Lower leg skin (tissue), 4 donors: ENCODE measurements around the gene MGLL. TPM values are rescaled to one million over a fixed set of nuclear protein-coding genes. Genes with fewer than 3 reads are reported as not detected.

ENCODE experiments used
- DNase-seq, 2 donors: peaks; one replicate each; pipeline ENCODE4 v3.0.0-alpha.2; 2019; ENCODE audit warnings: low spot score in 2 of 2
- H3K4me3 ChIP-seq: fragments of 200-600 bp; sonication (generic); 2 replicates; pipeline ENCODE4 v1.5.1; 2017; ENCODE audit warnings: mild to moderate bottlenecking, low read depth; ENCODE audit not compliant: poor library complexity, severe bottlenecking
- POLR2A ChIP-seq, 2 donors: fragments of 450-650 bp; IDR thresholded peaks; one replicate each; pipeline ENCODE4 v1.6.1; 2016 to 2017; ENCODE audit warnings: antibody characterized with exemption in 2 of 2, mild to moderate bottlenecking in 1 of 2, moderate library complexity in 1 of 2
- WGBS, 2 donors: methylation state at CpG; one replicate each; pipeline ENCODE4 v1.1.5; 2018; 5-methylcytosine and 5-hydroxymethylcytosine counted together
- intact Hi-C: fragments of 100-400 bp; cut with DNase I; formaldehyde crosslinking; loops from one replicate; pipeline ENCODE4 v1.15.0; 2023; ENCODE audit warnings: low total_unique reads
- total RNA-seq, 4 donors: library from RNA; depleted of rRNA; stranded (reverse); fragments of >200 nt; gene quantifications; one replicate each; pipeline ENCODE4 v1.1.0, GENCODE V29; 2016
- TF ChIP-seq, protein P1 (sequence below), 3 donors: fragments of 450-650 bp; IDR thresholded peaks; one replicate each; pipeline ENCODE4 v1.5.1; 2016; ENCODE audit warnings: antibody characterized with exemption in 3 of 3, mild to moderate bottlenecking in 3 of 3, moderate library complexity in 2 of 3

MGLL gene
- total RNA-seq, 4 donors from 2014 or later: 44.0 to 57.4 (median 48.0) TPM

DNA sequence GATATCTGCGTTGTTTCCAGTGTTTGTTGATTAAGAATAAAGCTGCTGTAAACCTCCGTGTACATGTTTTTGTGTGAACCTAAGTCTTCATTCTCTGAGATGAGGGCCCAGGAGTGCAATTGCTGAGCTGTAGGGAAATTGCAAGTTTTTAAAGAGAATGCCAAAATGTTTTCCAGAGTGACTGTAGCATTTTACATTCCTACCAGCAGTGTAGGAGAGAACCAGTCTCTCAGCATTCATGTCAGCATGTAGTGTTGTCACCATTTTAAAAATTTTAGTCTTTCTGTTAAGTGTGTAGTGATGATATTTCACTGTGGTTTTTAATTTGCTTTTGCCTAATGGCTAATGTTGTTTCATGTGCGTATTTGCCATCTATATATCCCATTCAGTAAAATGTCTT lies 3.4 kb upstream of the MGLL start:
- DNase-seq: no peak
- intact Hi-C loops: loop anchor here (10.0 kb wide), 1 partner anchor 151 kb away; the partner anchor contains the start of gene ABTB1
- TF ChIP-seq POLR2A (IDR thresholded peaks at IDR 0.05): no peak
- TF ChIP-seq, protein P1, sequence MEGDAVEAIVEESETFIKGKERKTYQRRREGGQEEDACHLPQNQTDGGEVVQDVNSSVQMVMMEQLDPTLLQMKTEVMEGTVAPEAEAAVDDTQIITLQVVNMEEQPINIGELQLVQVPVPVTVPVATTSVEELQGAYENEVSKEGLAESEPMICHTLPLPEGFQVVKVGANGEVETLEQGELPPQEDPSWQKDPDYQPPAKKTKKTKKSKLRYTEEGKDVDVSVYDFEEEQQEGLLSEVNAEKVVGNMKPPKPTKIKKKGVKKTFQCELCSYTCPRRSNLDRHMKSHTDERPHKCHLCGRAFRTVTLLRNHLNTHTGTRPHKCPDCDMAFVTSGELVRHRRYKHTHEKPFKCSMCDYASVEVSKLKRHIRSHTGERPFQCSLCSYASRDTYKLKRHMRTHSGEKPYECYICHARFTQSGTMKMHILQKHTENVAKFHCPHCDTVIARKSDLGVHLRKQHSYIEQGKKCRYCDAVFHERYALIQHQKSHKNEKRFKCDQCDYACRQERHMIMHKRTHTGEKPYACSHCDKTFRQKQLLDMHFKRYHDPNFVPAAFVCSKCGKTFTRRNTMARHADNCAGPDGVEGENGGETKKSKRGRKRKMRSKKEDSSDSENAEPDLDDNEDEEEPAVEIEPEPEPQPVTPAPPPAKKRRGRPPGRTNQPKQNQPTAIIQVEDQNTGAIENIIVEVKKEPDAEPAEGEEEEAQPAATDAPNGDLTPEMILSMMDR (IDR thresholded peaks at IDR 0.05): no peak
- no peak overlapping the region for H3K4me3 ChIP-seq
- 91 to 92% methylated on average over 3 of the region's 3 CpGs for WGBS, 2 donors

DNA sequence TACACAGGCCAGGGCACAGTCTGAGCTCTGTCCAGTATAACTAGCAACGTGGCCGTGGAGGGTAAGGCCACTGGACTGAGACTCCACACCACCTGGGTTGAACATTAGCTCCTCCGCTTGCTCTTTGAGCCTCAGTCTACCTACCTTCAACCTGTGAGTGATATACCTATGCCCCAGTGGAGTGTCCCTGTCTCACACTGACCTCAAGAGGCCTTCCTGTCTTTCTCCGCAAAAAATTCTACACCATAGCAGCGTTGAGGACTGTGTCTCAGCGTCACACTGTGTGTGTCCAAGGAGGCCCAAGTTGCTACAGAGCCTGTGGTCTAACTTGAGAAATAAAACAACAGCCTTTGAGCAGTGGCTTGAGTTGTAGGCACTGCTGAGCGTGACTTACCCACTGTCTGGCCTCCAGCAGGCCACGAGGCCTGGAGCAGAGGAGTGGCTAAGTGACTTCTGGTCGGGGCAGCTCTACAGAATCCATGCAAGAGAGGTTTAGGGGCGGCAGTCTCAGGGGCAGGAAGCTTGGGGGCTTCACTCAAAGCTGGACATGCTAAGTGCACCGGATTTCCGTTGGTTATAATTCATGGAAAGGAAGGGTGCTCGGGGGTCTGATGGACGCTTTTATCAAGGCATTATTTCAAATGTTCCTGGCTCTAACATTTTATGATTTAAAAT lies 2.0 kb upstream of the MGLL start:
- TF ChIP-seq, protein P1 (IDR thresholded peaks at IDR 0.05): no peak
- no peak for TF ChIP-seq POLR2A (IDR thresholded peaks at IDR 0.05)
- no peak overlapping the region for H3K4me3 ChIP-seq
- intact Hi-C loops: loop anchor here (10.0 kb wide), 1 partner anchor 149 kb away; the partner anchor contains the start of gene ABTB1
- WGBS, 2 donors: 93 to 97% methylated on average over 14 of the region's 14 CpGs
- peak in 1 of 2 donors; percentile 80 for DNase-seq

DNA sequence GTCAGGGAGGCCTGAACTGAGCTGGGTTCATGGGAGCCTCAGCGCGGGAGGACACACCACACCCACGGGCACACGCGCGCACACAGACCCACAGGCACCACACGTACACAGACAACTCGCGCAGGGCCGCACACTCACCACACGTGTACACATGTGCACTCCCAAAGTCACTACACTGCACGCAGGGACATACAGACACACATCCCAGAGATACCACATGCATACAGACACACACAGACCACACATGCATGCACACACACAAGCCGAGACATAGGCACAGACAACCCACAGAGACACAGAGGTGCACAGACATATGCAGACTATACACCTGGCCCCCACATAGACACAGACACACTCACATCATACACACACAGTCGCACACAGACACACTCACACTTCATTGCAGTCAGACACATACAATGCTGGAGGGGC lies 1.1 kb upstream of the MGLL start:
- WGBS, 2 donors: 12 to 14% methylated on average over 14 of the region's 14 CpGs
- no peak for DNase-seq
- intact Hi-C loops: loop anchor here (10.0 kb wide), 1 partner anchor 149 kb away; the partner anchor contains the start of gene ABTB1
- TF ChIP-seq, protein P1 (IDR thresholded peaks at IDR 0.05): no peak
- no peak for TF ChIP-seq POLR2A (IDR thresholded peaks at IDR 0.05)
- no peak overlapping the region for H3K4me3 ChIP-seq

DNA sequence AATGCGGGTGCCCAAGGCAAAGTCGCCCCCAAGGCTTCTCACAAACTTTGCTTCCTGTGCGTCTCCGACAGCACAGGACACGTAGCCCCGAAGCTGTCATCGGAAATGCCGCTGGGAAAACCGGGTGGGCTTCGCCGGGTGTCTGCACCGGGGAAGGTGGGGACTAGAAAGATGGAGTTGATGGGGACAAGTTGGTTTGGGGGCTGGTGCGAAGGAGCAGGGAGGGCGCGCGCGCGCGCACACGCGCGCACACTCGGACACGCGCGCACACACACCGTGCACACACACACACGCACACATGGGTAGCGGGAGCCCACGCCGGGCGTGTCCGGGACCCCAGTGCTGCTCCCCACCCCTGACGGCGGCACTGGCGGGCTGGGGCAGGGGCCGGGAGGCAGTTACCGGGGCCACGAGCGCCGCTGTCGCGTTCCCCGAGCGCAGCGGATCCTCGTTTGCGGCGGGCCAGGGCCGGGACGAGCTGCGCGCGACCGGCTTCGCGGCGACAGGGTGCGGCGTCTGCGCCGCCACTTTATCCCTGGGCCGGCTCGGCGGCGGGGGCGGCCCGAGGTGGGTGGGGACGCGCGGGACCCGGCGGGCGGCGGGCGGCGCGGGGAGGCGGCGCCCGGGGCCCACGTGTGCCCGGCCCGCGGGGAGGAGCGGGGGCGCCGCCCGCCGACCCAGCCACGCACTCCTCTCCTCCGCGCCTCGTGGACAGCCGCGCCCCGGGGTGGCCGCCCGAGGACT lies 539 bp upstream of the MGLL start:
- peak overlapping the region; percentile 57 for H3K4me3 ChIP-seq
- 0% methylated on average over 42 to 54 of the region's 99 CpGs for WGBS, 2 donors
- TF ChIP-seq, protein P1 (IDR thresholded peaks at IDR 0.05): no peak
- no peak for TF ChIP-seq POLR2A (IDR thresholded peaks at IDR 0.05)
- peak in 1 of 2 donors; percentile 92 for DNase-seq
- intact Hi-C loops: loop anchor here (10.0 kb wide), 1 partner anchor 148 kb away; the partner anchor contains the start of gene ABTB1

DNA sequence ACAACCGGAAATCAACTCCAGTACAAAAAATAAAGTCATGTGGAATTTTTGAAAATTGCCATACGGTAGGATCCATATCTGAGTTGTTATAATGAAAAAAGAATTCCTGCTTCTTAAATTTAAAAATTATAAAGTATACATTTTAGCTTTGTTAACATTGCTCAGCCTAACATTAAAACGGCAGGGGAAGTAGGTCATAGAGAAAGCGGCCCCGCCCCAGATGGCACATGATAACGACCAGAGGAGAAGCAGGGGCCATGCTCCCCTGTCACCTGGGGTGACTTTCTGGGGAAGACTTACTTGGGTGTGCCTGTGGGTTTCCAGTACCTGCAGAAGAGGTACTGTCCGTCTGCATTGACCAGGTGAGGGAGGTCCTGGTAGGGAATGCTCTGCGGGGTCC lies 921 bp downstream of the MGLL start:
- WGBS, 2 donors: 26 to 34% methylated on average over 8 of the region's 8 CpGs
- intact Hi-C loops: loop anchor here (10.0 kb wide), 1 partner anchor 147 kb away; the partner anchor contains the start of gene ABTB1
- TF ChIP-seq, protein P1 (IDR thresholded peaks at IDR 0.05): no peak
- no peak for TF ChIP-seq POLR2A (IDR thresholded peaks at IDR 0.05)
- peak in 1 of 2 donors; percentile 89 for DNase-seq
- no peak overlapping the region for H3K4me3 ChIP-seq
